ENCODE measurements around the gene IRF9.

- TF ChIP-seq GATA2 (IDR thresholded peaks at IDR 0.05; ENCODE audit: low read depth, low read length) (no peak), GATA3 (IDR thresholded peaks at IDR 0.05; ENCODE audit: low read depth, low read length) (no peak)
These were observed 1.1 kb upstream of the IRF9 start for GRCh38 chr14:24159777-24160498.
